Astrocyte of the hippocampus (primary cell): ENCODE results near the gene GRIA2.
"Not testable (repeated sequence)": the region's sequence is repeated elsewhere in the genome, so short reads cannot be mapped to it uniquely, and the experiment has no call there.

Source experiments
- DNase-seq: peaks from one replicate; pipeline ENCODE4 v3.0.0; 2011; ENCODE audit warnings: low read depth, low spot score

The GRIA2 gene

DNA sequence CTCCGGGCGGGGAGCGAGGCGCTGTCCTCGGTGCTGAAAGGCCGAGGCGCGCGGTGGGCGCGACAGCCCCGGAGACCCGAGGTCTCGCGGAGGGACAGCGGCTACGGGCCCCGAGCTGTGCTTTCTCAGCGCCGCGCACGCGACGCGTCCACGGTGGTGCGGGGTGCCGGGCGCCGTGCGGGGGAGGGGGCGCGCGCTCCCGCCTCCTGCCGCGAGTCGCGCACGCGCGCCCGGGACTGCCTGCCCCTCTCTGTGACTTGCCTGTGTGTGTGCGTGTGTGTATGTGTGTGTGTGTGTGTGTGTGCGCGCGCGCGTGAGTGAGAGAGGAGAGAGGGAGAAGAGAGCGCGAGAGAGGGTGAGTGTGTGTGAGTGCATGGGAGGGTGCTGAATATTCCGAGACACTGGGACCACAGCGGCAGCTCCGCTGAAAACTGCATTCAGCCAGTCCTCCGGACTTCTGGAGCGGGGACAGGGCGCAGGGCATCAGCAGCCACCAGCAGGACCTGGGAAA is at the start of gene GRIA2:
TSS of gene GRIA2 (plus strand) at position 358 of the 511 bp plus-strand sequence. CDS start 315 bp downstream, outside the sequence.
- DNase-seq: peak; percentile 93

DNA sequence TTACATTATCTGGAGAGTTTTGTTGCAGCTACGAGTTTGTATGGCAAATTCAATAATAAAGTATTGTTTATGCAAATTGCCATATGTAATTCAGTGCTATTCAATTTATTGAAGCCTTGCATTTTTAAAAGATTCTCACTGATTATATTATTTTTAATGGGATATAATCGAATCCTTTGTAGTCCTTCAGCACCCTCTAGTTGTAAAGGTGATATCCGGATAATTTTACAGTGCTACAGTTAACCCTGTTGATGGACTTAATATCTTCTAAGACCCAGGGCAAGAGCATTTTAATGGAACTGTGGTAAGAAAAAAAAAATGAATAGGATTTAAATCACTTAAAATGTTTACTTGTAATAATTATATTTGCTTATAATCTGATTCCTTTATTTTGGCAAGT is 48.5 kb upstream of the GRIA2 start:
- DNase-seq: peak; percentile 15

DNA sequence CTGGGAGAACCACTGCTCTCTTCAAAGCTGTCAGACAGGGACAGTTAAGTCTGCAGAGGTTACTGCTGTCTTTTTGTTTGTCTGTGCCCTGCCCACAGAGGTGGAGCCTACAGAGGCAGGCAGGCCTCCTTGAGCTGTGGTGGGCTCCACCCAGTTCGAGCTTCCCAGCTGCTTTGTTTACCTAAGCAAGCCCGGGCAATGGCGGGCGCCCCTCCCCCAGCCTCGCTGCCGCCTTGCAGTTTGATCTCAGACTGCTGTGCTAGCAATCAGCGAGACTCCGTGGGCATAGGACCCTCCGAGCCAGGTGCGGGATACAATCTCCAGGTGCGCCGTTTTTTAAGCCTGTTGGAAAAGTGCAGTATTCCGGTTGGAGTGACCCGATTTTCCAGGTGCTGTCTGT is 40.3 kb upstream of the GRIA2 start:
- DNase-seq: not testable (repeated sequence)

DNA sequence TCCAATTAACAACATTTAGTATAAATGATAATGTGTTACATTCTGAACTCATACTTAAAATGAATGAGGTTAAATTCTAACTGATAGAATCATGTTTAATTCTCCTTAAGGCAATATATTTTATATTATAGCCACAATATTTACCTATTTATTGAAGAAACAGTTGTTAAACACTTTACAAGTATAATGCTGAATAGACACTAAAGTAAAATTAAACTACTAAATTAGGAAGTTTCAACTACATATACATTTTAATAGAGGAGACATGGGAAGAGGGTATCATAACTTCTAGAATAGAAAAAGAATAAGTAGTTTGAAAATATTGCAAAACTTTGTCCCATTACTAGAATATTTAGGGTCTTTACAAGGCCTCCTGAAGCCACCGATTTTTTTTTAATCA is 36.2 kb upstream of the GRIA2 start:
- no peak for DNase-seq

DNA sequence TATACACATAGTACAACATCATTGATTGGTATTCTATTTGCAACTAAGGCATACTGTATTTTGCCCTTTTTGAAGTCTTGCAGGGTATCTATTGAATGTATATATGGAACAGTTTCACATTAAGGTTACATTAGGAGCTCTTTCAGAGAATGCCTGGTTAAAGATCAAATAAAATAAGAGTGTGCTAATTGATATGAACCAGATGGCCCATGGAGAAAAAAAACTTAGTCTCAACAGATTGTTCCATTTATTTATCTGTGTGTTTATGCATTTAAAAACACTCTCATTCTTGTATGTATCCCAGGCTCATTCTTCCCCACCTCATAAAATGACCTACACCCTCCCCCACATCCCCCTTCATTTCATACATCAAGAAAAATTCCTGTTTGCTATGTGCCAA is 35.2 kb upstream of the GRIA2 start:
- DNase-seq: no peak

DNA sequence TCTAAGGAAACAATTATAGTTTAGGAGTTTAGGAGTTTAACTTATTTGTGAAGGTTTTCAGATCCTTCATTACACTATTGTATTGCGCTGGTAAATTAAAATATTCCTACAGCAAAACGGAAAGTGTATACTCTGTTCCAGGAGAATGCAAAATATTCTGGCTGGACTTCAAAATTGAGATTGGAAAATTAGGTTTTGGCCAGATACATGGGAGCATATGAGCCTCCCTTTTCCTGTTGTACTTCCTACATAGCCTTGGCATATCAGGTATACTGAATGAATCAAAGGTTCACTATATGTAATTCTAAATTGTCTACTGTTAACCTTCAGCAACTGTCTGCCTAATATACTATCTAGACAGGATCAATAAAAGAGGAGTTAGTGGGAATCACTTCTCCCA is 25.2 kb upstream of the GRIA2 start:
- DNase-seq: no peak

DNA sequence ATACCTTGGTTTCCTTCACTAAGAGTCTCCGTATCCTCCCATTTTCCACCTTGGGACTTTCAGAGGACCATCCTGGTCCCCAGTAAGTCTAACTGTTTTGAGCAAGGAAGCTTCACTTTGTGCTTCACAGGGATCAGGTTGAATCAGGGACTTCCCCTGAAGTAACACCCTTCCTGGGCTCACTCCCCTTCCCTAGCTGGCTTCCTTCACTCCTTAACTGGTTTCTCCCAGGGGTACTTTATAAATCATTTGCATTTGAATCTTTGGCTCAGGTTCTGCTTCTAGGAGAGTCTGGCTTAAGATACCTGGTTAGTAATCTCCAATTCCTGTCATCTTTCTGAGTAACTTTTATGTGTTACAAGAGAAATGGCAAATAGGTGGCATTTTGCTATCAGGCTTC is 24.5 kb upstream of the GRIA2 start:
- DNase-seq: no peak

DNA sequence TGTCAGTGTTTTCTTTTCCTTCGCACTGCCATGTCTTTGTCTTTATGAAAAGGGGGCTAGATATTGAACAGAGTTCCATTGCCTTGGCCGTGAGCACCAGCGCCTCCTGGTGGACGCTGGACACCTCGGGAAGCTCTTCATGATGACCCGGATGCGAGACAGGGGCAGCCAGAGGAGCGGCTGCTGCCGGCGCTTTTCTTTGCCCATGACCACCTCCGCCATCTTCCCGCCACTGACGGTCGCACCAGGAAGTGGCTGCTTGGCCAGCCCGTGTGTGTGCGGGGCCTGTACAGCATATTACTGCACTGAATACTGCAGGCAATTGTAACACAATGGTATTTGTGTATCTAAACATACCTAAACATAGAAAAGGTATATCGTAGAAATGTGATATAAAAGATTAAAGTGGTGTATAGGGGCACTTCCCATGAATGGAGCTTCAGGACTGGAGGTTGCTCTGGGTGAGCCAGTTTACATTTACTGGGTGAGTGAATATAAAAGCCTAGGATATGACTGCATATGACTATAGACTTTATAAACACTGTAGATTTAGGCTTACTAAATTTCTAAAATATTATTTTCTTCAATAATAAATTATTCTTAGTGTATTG is 15.8 kb upstream of the GRIA2 start:
- no peak for DNase-seq

DNA sequence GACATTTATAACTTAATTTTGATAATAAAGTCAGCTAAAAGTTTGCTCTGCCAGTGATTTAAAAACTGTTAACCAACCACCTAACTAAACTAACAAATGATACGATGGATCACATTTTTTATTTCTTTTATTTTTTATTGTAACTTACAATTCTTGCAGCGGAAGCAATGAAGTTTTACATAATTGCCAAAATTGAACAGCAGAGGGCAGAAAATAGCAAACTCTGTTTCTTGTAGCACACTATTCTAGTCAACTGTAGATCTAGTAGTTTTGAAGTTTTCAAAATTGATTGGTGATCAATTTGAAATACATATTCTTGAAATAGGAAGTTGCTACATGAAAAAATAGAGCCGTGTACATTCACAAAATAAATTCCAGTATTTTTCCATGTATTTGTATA is 2.8 kb upstream of the GRIA2 start:
- peak; percentile 42 for DNase-seq

DNA sequence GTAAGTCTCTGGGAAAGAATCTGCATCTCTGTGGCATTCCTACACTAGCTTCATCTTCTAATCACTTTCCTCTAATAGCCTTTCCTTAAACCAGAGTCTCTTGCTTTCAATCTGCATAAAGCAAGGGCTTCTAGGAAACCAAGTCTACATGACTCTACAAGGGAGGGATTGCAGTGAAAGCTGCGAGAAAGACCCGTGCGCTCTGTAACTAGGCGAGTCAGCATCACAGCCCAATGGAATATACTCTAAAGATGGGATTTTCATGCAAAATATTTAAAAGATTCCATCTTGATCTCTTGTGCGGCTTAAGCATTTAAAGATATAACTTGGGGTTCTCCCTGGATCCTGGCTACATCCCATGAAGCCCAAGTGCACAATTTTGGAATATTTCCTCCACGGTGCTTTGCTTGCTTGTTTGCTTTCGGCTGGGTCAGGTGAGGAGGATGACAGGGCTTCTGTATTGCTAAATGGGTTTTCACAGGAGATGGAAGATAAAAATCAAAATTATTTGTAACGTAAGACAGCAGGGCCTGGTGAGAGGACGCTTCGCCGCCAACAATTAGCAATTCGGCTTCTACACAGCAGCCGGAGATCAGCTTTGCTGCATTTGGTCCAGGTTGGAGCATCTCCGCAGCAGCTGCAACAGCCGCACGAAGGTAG is 687 bp upstream of the GRIA2 start:
- no peak for DNase-seq

DNA sequence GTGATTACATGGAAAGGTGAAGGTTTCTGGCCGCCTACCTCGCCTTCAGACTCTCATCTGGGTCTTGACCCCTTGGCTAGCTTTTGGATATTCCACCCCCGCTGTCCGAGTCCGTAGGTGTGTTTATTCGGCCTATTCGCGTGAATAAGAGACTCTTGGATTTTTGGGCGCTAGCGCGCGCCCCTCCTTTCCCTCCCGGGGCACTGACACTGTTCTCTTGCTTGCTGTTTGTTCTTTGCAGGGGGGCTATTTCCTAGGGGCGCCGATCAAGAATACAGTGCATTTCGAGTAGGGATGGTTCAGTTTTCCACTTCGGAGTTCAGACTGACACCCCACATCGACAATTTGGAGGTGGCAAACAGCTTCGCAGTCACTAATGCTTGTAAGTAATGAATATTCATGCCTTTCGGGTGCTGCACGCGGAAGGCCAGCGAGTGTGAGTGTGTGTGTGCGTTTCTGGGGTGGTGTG is 932 bp downstream of the GRIA2 start:
- DNase-seq: no peak

DNA sequence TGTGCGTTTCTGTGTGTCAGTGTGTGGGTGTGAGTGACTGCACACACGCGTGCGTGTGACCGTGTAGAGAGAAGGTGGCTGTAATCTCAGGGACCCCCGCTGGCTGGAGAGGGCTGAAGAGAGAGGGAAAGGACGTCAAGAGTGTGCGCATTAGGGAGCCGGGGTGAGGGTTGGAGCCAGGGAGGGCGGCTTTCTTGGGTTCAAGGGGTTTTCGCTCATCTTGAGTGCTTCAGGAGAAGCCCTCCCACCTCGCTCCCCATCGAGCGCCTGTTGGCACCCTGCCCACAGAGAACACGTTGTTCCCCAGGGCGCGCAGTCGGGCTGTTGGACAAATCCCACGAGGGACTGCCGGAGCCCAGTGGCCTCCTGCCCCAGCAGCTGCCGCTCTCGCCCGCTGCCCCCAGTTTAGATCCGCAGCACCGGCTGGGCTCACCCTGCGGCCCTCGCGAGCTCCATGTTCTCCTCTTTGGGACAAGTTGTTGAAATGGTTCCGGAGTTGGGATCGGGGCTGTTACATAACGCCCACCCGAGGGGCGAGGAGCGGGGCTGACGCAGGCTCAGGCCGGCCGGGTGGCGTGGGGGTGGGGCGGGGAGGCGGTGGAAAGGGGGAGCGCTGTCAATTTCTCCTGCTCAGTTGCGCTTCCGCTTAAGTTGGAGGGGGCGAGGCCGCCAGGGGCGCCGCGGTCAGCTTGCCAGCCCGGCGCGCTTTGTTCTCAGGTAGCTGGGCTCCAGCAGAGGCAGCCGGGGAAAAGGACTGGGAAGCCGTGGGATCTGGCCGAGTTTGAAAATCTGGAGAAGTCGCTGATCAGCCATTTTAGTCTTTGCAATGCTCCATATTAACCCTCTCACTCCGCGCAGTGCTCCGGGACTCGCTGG is 1.6 kb downstream of the GRIA2 start:
- DNase-seq: peak; percentile 61

DNA sequence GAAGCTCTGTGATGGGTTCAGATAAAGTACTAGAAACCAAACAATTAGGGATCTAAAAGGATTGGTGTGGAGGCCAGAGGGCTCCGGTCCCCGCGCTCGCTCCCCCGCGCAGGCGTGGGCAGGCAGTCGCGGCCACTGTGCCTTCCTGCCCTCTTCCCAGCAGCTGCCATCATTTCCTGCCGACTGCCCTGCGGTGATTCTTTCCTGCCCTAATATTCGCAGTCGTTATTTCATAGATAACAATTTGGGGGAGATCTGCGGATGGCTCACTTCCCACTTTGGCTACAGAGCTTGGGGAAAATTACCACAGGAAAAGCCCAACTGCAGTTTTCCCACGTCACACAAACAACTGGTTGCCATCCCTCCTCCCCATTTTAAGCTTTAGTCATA is 2.2 kb downstream of the GRIA2 start:
- DNase-seq: no peak

DNA sequence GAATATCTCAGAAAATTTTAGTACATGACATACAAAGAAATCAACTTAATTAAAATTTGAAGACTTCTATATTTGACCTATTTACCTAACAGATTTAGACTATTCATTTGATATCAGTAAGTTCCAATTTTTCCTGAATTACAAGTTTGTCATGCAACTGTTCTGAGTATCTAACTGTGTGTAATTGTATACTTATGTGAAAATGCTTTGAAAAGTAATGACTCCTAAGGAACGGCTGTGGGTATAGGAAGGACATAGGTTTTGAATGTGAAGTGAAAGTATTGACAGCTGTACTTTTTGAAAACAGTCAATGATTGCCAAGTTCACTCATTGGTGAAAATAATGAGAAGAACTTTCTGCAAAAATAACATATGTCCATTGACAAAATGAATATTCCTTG is 2.9 kb downstream of the GRIA2 start:
- DNase-seq: no peak

DNA sequence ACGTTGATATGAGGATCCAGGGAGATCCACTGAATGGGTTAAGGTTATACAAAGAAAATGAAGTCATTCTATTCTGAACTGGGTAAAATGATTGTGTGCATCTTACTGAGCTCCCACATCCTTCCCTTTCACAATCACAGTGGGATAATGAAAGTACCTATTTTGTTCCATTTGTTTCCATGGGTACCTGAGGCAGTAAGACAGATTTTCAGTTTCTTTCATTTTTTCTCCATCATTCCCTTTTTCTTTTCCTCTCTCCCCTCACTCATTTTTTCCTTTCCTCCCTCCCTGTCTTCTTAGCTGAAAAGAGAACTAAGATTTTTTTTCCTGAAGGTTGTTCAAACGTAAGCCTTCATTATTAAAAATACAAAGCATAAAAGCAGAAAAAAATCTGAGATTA is 4.6 kb downstream of the GRIA2 start:
- no peak for DNase-seq

DNA sequence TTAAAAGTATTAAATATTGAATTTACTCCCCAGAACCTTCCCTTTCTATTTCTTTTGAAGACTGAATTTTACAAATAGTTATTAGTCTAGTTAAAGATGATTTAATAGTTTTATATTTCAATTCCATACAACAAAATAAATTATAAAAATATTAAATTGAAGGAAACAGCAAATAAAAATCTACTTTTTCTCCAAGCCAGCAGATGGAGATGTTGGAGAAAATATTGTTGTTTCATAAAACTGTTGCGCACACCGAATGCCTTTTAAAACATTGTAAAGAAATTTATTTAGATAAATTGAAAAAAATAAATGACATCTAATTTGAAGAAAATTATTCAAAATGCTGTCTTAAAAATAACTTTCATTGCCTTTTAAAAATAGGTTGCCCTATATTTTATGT is 5.5 kb downstream of the GRIA2 start:
- DNase-seq: no peak

DNA sequence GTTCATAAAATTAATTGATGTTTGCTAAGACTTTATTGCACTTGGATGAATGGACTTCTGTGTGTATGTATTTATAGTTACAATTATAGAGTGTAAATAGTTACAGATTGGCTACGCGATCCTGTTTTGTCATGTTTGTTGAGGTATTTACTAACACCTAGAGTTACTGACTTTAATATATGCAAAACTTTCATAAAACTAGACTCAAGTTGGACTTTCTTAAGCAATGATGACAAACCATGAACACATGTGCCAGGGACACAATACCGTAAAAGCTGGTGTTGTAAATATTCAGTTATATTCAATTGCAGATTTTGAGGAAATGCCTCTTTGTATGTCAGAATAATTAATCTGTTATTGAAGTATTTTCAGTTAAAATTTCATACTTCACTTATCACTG is 6.1 kb downstream of the GRIA2 start:
- DNase-seq: no peak

DNA sequence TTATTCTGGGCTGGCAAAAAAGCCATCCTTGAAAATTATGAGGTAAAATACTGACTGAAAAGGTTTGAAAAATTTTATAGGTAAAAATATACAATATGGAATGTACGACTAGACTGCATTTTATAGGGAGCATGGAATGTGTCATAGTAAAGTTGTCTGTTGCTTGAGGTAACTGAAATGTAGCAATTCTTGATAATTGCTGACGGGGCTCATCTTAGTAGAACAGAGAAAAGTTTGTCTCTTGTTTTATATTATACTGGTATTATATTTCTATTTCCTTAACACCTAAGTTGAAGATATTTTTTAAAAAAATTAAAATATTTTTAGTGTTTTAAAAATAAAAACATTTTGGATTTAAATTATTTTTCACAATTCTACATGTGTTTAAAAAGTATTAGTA is 11.0 kb downstream of the GRIA2 start:
- no peak for DNase-seq

DNA sequence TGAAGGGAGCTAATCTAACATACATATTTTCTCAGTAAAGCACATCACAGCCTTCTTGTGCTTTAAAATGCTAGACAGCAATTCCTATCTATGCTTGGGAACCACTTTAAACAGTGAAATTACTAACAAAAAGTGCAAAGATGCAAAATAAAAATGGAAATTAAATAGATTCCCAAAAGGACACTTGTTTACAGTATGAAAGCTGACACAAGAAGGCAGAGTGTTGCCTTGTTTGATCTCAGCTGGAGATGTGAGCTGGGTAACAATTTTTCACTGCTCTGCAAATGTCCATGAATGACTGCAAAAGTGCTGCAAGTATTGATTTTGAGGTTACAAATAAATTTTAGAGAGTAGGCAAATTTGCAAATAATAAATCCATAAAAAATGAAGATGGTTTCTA is 22.3 kb downstream of the GRIA2 start:
- DNase-seq: no peak

DNA sequence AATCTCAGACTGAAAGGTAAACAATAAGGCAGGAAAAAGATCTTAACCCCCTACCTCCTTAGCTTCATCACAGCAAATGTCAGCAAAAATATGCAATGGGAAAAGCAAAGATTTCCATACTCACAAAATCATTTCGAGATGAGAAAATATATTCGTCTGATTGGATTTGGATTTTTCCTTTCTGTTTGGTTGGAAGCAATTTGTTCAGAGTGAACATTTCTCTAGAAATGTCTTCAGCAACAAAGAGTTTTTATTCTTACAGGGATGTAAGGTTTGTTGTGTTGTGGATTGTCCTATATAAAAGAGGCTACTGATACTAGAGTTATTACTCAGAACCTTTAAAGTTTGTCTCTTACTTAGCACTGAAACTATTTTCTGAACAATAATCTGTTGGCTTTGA is 23.8 kb downstream of the GRIA2 start:
- DNase-seq: no peak

DNA sequence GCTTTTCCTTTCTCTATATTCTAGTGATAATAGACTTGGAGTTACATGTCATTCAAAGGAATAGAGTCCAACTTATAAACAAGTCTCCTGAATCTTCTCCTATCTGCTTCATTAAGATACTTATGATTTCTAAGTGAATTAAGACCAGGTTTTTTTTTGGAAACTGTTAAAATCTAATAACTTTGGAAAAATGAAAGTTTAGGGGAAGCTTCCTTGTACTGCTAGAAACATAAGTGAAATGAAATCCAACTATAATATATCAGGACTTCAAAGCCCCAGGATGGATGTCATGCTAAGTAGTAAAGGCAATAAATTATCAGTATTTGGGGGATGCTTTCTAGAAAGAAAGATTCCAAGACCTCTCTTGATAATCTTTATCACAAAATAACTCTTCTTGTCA is 24.8 kb downstream of the GRIA2 start:
- DNase-seq: no peak

DNA sequence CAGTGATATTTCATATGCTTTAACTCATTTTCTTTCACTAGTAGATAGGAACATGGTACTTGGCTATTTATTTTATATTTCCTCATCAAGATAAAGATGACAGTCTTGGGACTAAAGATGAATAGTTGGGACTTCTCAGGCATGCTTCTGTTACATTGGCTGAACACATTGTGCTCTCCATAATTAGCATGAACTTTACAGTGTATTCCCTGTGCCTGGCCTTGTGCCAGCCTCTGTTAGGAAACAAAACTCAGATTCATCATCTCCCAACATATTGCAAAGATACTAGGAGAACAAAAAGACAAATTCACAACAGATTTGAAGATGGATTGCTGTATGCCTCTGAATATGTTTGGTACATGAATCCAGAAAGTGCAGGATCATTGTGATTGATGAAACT is 26.4 kb downstream of the GRIA2 start:
- DNase-seq: no peak

DNA sequence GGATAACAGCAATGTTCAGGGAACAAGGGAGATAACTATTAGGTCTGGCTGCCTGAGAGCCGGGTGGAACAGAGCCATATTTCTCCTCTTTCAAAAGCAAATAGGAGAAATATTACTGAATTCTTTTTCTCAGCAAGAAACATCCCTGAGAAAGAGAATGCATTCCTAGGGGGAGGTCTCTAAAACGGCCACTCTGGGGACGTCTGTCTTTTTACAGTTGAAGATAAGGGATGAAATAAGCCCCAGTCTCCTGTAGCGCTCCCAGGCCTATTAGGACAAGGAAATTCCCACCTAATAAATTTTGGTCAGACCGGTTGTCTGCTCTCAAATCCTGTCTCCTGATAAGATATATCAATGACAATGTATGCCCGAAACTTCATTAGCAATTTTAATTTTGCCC is 37.6 kb downstream of the GRIA2 start:
- DNase-seq: not testable (repeated sequence)
